ENCODE data around the gene ZNF79.

DNA sequence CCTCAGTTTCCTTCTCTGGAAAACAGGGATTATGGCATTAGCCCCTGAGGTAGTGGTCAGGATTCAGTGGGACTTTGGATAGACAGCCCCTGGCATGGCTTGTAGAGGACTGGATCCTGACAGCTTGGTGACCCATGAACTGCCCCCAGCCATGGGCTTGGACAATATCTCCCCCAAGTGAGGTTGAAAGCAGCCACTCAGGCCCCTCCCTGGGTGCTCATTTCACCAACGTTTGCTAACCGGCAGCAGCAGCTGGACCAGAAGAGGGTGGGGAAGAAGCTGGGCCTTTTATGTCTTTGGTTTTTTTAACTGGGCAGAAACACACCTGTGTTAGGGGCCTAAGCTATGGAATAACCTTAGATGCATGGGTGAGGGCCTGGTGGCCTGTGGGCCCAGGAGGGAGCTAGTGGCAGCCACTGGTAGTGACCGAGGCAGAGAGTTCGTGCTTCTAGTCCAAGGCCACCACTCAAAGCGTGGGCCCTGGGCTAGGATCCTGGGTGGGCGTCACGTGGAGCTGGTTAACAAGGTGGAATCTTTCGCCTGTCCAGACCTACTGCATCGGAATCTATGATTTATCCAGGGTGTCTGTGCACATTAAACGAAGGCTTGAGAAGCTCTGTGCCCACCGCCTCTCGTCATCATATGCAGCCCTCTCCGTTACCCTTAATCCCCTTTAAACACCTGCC, 25.3 kb upstream of the ZNF79 start:
- no peak for TF ChIP-seq SMC3 (IDR thresholded peaks at IDR 0.05; ENCODE audit: low read depth, low read length)
- TF ChIP-seq, protein P1, sequence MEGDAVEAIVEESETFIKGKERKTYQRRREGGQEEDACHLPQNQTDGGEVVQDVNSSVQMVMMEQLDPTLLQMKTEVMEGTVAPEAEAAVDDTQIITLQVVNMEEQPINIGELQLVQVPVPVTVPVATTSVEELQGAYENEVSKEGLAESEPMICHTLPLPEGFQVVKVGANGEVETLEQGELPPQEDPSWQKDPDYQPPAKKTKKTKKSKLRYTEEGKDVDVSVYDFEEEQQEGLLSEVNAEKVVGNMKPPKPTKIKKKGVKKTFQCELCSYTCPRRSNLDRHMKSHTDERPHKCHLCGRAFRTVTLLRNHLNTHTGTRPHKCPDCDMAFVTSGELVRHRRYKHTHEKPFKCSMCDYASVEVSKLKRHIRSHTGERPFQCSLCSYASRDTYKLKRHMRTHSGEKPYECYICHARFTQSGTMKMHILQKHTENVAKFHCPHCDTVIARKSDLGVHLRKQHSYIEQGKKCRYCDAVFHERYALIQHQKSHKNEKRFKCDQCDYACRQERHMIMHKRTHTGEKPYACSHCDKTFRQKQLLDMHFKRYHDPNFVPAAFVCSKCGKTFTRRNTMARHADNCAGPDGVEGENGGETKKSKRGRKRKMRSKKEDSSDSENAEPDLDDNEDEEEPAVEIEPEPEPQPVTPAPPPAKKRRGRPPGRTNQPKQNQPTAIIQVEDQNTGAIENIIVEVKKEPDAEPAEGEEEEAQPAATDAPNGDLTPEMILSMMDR (conservative IDR thresholded peaks at IDR 0.05; ENCODE audit: low read depth, low read length): no peak

All from IMR-90 (cell line).